ENCODE data around the gene ID2. TPM values are rescaled to one million over a fixed set of nuclear protein-coding genes. Genes with fewer than 3 reads are reported as not detected.
A peak's percentile ranks its signal among the peaks of the same experiment; 100 is the strongest.

Gene ID2
- total and polyA plus RNA-seq, 4 donors = 149 to 488 (median 245) TPM

DNA sequence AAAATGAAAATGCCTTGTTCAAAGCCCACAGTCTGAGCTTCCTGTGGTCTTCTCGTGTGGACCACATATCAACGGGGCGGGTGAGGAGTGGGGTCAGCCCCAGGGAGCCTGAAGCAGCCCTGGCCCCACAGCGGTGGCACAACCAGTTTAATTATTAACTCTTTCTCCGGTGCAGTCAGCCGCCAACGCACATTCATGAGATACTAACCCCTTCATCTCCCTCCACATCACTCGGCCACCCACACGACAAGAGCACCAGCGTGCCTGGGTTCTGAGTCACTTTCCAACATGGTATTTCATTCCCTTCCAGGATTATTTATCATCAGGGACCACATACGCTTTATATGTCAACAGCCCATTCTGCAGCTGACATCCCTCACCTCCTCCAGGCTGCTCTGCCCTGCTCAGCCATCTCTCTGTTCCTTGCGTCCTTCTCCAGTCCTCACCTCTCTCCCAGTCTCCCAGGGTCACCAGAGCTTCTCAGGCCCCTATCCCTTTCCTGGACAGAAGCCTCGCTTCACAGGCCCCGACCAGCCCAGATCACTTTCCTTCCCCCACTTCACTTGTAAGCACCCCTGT, 48.0 kb upstream of the ID2 start (continued):
- TF ChIP-seq, protein P1, sequence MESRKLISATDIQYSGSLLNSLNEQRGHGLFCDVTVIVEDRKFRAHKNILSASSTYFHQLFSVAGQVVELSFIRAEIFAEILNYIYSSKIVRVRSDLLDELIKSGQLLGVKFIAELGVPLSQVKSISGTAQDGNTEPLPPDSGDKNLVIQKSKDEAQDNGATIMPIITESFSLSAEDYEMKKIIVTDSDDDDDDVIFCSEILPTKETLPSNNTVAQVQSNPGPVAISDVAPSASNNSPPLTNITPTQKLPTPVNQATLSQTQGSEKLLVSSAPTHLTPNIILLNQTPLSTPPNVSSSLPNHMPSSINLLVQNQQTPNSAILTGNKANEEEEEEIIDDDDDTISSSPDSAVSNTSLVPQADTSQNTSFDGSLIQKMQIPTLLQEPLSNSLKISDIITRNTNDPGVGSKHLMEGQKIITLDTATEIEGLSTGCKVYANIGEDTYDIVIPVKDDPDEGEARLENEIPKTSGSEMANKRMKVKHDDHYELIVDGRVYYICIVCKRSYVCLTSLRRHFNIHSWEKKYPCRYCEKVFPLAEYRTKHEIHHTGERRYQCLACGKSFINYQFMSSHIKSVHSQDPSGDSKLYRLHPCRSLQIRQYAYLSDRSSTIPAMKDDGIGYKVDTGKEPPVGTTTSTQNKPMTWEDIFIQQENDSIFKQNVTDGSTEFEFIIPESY (IDR thresholded peaks at IDR 0.05) = no peak

DNA sequence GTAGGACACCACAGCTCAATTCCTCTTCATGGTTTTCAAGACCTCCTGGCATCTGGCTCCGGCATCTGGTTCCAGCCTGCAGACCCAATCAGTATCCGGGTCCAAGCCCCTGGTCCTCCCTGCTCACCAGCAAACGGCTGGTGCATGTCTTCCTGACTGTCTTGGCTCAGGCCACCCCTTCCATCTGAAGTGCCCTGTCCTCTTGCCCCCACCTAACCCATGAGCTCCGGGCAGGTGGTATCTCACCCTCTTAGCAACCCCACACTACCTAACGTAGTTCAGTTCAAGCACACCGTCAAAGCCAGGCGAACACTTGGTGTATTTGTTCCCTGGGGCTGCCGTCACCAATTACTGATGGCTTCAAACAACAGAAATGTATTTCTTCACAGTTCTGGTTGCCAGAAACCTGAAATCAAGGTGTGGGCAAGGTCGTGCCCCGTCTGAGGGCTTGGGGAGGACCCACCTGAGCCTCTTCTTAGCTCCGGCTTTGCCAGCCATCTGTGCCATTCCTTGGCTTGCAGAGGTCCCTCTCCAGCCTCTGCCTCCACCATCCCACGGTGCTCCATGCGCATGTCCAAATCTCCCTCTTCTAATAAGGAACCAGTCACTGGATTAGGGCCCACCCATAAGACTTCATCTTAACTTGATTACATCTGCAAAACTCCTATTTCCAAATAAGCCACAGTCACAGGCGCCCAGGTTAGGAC, 47.2 kb upstream of the ID2 start:
- Histone ChIP-seq H3K4me1 (ENCODE audit: control insufficient read depth in 4 of 4, insufficient read depth in 4 of 4, low read length in 3 of 4) (peaks cover 7 to 32% (median 22%) of the 10 kb centered on the region in 4 donors), H3K36me3 (ENCODE audit: control insufficient read depth in 4 of 4, insufficient read depth in 3 of 4, low read depth in 1 of 4, low read length in 3 of 4) (no peaks in the 10 kb centered on the region), H3K27ac (ENCODE audit: low read depth in 1 of 2, low read length in 2 of 2) (peak overlapping the region; percentile 68 to 75), H3K4me3 (ENCODE audit: low read depth in 1 of 3, low read length in 3 of 3) (no peak overlapping the region), H3K9me3 (ENCODE audit: control insufficient read depth in 4 of 4, low read length in 3 of 4) (no peaks in the 10 kb centered on the region), H3K9ac (ENCODE audit: low read depth in 1 of 2, low read length in 2 of 2) (no peak overlapping the region), H3K27me3 (ENCODE audit: control insufficient read depth in 4 of 4, insufficient read depth in 4 of 4, low read length in 3 of 4) (no peaks in the 10 kb centered on the region)
- no peak for DNase-seq (ENCODE audit: low spot score)
- WGBS = 90% methylated on average over 14 of the region's 14 CpGs
- TF ChIP-seq, protein P2, sequence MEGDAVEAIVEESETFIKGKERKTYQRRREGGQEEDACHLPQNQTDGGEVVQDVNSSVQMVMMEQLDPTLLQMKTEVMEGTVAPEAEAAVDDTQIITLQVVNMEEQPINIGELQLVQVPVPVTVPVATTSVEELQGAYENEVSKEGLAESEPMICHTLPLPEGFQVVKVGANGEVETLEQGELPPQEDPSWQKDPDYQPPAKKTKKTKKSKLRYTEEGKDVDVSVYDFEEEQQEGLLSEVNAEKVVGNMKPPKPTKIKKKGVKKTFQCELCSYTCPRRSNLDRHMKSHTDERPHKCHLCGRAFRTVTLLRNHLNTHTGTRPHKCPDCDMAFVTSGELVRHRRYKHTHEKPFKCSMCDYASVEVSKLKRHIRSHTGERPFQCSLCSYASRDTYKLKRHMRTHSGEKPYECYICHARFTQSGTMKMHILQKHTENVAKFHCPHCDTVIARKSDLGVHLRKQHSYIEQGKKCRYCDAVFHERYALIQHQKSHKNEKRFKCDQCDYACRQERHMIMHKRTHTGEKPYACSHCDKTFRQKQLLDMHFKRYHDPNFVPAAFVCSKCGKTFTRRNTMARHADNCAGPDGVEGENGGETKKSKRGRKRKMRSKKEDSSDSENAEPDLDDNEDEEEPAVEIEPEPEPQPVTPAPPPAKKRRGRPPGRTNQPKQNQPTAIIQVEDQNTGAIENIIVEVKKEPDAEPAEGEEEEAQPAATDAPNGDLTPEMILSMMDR (IDR thresholded peaks at IDR 0.05; ENCODE audit: low read depth, low read length, missing input control) = no peak
- no peak for TF ChIP-seq FOXA1 (IDR thresholded peaks at IDR 0.05)
- no peak for TF ChIP-seq NR2F2 (IDR thresholded peaks at IDR 0.05)
- no peak for TF ChIP-seq TAF1 (conservative IDR thresholded peaks at IDR 0.05)
- no peak for TF ChIP-seq HNF4G (IDR thresholded peaks at IDR 0.05)
- TF ChIP-seq GABPA (IDR thresholded peaks at IDR 0.05 in 1 of 2, conservative IDR thresholded peaks at IDR 0.05 in 1 of 2) = no peak
- TF ChIP-seq RXRA (IDR thresholded peaks at IDR 0.05) = no peak
- no peak for TF ChIP-seq RAD21 (IDR thresholded peaks at IDR 0.05)
- TF ChIP-seq FOXA2 (IDR thresholded peaks at IDR 0.05) = no peak
- TF ChIP-seq JUND (IDR thresholded peaks at IDR 0.05) = no peak
- TF ChIP-seq EGR1 (IDR thresholded peaks at IDR 0.05; ENCODE audit: low read depth in 2 of 2) = no peak
- TF ChIP-seq, protein P3, sequence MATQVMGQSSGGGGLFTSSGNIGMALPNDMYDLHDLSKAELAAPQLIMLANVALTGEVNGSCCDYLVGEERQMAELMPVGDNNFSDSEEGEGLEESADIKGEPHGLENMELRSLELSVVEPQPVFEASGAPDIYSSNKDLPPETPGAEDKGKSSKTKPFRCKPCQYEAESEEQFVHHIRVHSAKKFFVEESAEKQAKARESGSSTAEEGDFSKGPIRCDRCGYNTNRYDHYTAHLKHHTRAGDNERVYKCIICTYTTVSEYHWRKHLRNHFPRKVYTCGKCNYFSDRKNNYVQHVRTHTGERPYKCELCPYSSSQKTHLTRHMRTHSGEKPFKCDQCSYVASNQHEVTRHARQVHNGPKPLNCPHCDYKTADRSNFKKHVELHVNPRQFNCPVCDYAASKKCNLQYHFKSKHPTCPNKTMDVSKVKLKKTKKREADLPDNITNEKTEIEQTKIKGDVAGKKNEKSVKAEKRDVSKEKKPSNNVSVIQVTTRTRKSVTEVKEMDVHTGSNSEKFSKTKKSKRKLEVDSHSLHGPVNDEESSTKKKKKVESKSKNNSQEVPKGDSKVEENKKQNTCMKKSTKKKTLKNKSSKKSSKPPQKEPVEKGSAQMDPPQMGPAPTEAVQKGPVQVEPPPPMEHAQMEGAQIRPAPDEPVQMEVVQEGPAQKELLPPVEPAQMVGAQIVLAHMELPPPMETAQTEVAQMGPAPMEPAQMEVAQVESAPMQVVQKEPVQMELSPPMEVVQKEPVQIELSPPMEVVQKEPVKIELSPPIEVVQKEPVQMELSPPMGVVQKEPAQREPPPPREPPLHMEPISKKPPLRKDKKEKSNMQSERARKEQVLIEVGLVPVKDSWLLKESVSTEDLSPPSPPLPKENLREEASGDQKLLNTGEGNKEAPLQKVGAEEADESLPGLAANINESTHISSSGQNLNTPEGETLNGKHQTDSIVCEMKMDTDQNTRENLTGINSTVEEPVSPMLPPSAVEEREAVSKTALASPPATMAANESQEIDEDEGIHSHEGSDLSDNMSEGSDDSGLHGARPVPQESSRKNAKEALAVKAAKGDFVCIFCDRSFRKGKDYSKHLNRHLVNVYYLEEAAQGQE (IDR thresholded peaks at IDR 0.05) = no peak
- TF ChIP-seq, protein P4, sequence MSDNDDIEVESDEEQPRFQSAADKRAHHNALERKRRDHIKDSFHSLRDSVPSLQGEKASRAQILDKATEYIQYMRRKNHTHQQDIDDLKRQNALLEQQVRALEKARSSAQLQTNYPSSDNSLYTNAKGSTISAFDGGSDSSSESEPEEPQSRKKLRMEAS (IDR thresholded peaks at IDR 0.05) = no peak
- no peak for TF ChIP-seq YY1 (IDR thresholded peaks at IDR 0.05)
- TF ChIP-seq, protein P1 (IDR thresholded peaks at IDR 0.05) = no peak
- TF ChIP-seq, protein P5, sequence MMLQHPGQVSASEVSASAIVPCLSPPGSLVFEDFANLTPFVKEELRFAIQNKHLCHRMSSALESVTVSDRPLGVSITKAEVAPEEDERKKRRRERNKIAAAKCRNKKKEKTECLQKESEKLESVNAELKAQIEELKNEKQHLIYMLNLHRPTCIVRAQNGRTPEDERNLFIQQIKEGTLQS (IDR thresholded peaks at IDR 0.05) = no peak
- TF ChIP-seq HNF4A (conservative IDR thresholded peaks at IDR 0.05) = no peak
